NOMO-1 (cell line): ENCODE measurements around the gene RTTN.
"Not testable (repeated sequence)": the region's sequence is repeated elsewhere in the genome, so short reads cannot be mapped to it uniquely, and the experiment has no call there.

Experiments
- DNase-seq, 2 experiments: peaks; one replicate each; lab custom pipeline; 2025; ENCODE audit not compliant: unreplicated experiment in 2 of 2; lab: John Stamatoyannopoulos, UW

The RTTN gene

GRCh38 chr18:69992776-69993175 lies 212.7 kb downstream of the RTTN start:
- DNase-seq: no peak

DNA sequence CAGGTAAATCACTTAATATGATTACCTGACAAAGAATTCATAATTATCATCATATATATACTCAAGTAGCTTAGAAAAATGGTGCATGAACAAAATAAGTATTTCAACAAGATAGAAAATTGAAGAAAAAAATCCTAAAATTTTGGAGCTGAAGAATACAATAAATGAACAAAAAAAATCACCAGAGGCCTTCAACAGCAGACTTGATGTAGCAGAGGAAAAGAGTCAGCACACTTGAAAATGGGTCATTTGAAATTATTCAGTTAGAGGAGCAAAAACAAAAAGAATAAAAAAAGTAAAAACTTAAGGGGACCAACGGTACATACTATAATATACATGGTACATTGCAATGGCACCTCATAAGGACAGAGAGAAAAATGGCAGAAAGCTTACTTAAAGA lies 217.6 kb downstream of the RTTN start:
- DNase-seq: no peak

- no peak for DNase-seq
Observed at GRCh38 chr18:69985239-69985638, 220.2 kb downstream of the RTTN start.

DNA sequence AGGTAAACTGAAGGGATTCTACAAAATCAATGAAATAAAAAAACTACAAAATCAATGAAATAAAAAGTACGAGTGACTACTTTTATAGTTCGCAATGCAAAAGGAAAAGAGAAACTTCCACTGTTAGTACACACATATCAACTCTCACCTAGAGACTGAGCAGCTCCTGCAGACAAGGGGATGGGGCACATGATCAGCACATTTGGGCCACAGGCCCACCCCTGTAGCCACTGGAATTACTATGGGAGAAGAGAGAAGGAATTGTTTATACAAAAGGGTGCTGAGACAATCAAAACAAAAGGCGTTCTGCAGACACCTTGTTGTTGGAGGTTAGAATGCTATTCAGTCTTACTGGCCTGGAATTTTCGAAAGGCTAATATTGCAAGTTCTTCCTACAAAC lies 223.1 kb downstream of the RTTN start:
- DNase-seq: no peak

GRCh38 chr18:69981948-69982347 lies 223.5 kb downstream of the RTTN start:
- DNase-seq: no peak

GRCh38 chr18:69980982-69981804 lies 224.3 kb downstream of the RTTN start:
- no peak for DNase-seq

DNA sequence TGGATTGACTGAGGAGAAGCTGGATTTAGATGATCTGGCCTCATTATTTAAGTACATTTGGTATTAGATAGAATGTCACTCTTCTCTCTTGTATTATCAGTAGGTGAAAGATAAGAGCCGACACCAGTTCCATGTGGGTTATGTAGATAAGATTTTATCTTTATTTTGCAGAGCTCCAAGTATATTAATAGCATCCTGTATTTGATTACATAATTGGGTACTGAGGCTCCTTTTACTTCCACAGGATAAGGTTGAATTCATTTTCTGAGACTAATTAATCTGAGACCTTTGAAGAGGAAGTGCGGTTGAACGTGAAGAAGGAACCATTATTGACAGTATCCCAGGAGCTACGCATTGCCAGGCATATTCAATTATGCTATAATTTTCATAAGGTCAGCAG lies 225.0 kb downstream of the RTTN start:
- DNase-seq: no peak

DNA sequence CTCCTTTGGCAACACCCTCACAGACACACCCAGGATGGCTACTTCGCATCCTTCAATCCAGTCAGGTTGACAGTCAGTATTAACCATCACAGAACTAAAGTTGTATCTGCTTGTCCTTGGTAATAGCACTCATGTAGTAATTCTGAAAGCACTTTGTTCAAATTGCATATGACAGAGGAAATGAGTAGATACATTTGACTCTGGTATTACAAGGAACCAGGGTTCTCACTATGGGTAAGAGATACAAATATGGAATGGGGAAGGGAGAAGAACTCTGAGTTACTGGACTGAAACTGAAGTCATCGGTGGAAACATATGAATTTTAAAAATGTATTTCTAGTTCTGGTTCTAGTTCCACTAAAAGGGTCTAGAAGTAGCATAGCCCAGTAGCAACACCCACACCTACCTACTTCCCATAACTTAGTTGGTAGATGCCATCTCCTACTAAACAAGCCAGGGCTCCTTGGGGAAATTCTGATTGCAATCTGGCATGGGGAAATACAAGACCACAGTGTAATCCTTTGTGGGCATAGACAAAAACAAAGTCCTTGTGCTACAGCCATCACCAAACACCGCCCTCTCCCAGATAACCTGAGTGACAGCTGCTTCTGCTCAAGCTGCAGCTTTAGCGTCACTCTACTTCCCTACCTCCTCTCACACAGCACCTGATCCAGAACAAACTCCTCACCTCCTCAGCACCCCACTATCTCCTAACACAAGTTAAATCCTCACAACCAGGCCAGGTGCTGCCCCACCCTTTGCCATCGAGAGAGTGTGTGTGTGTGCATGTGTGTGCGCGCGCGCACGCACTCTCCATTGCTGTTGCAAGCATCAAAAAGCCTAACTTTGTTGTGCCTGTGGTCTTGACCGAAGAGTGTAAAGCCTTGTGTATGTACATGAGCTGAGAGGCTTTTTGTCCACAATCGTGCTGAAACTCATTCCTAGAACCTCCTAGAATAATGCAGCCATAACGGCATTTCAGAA lies 226.5 kb downstream of the RTTN start:
- DNase-seq: no peak

DNA sequence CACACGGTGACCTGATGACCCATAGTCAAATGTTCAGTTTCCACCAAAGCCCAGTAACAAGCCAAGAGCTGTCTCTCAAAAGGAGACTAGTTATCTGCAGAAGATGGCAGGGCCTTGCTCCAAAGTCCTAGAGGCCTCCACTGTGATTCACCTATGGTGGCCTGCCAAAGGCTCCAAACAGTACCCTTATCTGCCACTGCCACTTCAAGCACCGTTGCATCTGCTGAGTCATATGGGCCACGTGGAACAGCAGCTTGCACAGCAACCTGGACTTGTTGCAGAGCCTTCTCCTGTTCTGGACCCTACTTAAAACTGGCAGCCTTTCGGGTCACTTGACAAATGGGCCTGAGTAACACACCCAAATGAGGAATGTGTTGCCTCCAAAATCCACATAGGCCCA lies 230.2 kb downstream of the RTTN start:
- DNase-seq: not testable (repeated sequence)

DNA sequence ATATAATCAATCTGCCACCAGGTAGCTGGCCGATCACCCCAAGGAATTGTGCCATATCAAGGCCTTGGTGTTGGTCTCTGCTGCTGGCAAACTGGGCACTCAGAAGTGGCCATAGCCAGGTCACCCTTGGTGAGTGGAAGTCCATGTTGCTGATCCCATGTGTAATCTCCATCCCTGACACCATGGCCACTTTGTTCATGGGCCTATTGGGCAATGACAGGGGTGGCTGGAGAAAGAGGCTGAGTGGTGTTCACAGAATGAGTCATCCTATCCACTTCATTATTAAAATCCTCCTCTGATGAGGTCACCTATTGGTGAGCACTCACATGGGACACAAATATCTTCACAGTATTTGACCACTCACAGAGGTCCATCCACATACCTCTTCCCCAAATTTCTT lies 231.1 kb downstream of the RTTN start:
- no peak for DNase-seq

- DNase-seq: peak in 1 of 2 experiments; percentile 34
Observed at GRCh38 chr18:69969491-69969890, 236.0 kb downstream of the RTTN start.

DNA sequence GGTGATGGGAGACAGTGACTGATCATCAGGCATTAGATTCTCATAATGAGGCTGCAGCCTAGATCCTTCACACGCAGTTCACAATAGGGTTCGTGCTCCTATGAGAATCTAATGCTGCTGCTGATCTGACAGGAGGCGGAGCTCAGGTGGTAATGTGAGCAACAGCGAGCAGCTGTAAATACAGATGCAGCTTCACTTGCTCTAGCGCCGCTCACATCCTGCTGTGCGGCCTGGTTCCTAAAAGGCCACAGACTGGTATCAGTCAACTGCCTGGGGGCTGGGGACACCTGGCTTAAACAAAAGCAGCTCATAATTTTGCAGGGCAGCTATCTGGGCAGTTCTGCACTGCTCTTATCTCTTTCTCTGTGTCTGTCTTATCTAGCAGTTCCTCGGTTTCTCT lies 237.4 kb downstream of the RTTN start:
- no peak for DNase-seq

GRCh38 chr18:69963196-69963595 lies 242.3 kb downstream of the RTTN start:
- no peak for DNase-seq

GRCh38 chr18:69961718-69962117 lies 243.8 kb downstream of the RTTN start:
- DNase-seq: no peak

- no peak for DNase-seq
Observed at GRCh38 chr18:69958422-69958821, 247.1 kb downstream of the RTTN start.

DNA sequence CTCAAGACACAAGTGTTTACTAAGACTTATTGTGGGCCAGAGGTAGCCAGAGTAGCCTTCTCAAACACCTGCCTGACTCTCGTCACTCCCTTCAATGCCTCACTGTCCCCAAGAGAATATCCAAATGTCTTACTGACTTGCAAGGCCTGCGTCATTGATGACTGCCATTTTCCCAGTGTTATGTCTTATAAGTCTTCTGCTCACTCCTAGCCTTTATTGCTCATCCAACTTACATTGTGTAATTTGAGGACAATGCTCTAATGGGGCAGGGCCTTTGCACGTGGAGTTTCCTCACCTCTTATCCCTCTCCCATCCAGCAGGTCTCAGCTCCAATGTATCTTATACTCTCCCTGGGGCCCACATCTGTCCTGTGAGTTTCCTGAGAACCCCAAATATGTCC lies 247.7 kb downstream of the RTTN start:
- no peak for DNase-seq

DNA sequence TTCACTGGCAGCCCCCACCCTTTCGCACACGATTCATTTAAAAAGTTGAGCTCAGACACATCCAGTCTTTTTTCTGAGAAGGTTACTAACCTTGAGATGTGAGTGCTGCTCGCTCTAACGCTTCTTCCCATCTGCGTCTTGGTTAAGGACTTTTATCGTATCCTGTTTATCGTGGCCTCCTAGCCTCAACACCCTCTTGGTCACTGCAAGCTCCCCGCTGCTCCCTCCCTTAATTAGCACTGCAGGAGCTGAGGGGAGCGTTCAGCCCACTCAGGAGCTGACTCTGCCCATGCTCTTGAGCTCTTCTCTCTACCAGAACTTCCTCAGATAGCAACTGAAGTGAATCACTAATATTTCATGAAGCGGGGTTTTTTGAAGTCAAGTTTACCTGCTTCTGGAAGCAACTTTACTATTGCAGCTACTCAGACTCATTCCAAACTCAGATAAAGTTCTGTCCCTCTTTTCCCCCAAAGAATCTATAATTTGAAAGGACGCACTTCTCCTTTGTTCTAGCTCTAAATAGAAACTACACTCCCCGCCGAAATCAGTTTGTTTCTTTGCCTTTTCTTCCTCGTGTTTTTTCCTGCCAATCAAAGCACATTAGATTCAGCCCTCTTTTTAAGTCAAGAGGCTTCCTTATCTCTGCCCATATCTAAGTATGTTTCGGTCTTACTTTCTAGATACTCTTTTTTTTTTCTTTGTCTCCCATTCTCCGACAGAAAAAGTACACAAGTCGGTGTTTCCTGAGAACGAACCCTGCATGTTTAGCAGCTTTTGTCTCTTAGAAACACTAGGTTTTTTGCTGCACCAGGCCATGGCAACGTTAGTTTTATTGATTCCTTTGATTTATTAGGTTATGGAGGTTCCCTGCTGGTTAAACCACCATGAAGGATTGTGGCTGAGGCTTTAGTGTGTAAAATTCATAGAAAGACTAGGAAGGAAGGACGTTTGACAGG lies 248.5 kb downstream of the RTTN start:
- DNase-seq: peak in 1 of 2 experiments; percentile 41

GRCh38 chr18:69956057-69956456 lies 249.4 kb downstream of the RTTN start:
- DNase-seq: peak; percentile 38 to 43

- no peak for DNase-seq
Observed at GRCh38 chr18:69954719-69955480, 250.6 kb downstream of the RTTN start.

- DNase-seq: no peak
Observed at GRCh38 chr18:69953191-69953590, 252.3 kb downstream of the RTTN start.
